KOPT-K1 (cell line): ENCODE data around the gene ACSBG1.

Experiments used
- H3K27ac ChIP-seq: fragments of 200-600 bp; sonication (generic); 2 replicates; pipeline ENCODE4 v1.5.1; 2016; ENCODE audit warnings: antibody characterized with exemption, mild to moderate bottlenecking, low read depth, low read length; ENCODE audit not compliant: poor library complexity, severe bottlenecking
- H3K36me3 ChIP-seq: fragments of 200-600 bp; sonication (generic); 2 replicates; pipeline ENCODE4 v1.5.1; 2017; ENCODE audit warnings: antibody characterized with exemption, mild to moderate bottlenecking, low read length, moderate library complexity; ENCODE audit not compliant: insufficient read depth
- H3K9me3 ChIP-seq: fragments of 200-600 bp; sonication (generic); 2 replicates; pipeline ENCODE4 v1.5.1; 2017; ENCODE audit warnings: antibody characterized with exemption, low read length, mild to moderate bottlenecking; ENCODE audit not compliant: insufficient read depth, poor library complexity, severe bottlenecking

ACSBG1 gene, protein sequence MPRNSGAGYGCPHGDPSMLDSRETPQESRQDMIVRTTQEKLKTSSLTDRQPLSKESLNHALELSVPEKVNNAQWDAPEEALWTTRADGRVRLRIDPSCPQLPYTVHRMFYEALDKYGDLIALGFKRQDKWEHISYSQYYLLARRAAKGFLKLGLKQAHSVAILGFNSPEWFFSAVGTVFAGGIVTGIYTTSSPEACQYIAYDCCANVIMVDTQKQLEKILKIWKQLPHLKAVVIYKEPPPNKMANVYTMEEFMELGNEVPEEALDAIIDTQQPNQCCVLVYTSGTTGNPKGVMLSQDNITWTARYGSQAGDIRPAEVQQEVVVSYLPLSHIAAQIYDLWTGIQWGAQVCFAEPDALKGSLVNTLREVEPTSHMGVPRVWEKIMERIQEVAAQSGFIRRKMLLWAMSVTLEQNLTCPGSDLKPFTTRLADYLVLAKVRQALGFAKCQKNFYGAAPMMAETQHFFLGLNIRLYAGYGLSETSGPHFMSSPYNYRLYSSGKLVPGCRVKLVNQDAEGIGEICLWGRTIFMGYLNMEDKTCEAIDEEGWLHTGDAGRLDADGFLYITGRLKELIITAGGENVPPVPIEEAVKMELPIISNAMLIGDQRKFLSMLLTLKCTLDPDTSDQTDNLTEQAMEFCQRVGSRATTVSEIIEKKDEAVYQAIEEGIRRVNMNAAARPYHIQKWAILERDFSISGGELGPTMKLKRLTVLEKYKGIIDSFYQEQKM

DNA sequence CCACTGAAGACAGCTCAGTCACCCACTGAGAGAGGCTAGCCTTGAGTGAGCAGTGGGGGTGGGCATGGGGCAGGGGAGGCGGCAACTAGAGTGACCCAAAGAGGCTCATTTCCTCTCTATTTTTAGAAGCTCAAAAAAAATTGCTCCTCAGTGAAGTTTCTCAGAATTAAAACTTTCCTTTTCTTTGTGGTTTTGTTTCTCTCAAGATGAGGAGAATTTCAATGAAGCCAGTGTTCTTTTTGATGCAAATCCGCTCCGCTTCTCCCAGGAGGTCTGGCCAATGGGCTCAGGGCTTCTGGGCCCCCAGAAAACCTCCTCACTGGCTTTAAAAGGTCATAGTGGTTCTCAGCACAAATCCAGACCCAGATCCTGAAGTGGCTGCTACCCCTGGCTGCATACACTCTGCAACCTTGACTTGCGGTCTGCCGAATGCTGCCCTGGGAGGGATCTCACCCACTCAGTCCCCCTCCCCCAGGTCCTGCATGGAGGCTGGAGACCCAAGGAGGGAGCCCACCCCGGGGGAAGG is at the start of gene ACSBG1:
ACSBG1 (minus strand) TSS at position 51 of the 526 bp plus-strand sequence. CDS start 64 bp downstream, outside the sequence.
- H3K36me3 ChIP-seq, result no peaks in the 10 kb centered on the region
- H3K27ac ChIP-seq, result no peak within 1 kb of the TSS
- H3K9me3 ChIP-seq, result no peaks in the 10 kb centered on the region

DNA sequence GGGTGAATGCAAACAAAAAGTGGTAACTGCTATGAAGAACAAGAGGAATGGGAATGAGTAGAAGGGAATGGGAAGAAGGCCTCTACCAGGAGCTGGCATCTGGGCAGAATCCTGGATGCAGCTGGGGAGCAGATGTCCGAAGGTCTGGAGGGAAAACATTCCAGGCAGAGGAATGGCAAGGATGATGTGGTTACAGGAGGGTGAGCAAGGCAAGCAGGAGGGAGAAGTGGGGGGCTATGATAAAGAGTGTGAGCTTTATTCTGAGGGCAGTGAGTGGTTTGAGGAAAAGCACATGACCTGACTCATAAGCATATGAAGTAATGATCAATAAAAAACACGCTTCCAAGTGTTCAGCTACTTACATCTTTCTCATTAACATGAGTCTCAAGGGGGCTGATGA is 48.0 kb upstream of the ACSBG1 start:
- Histone ChIP-seq H3K27ac (no peak overlapping the region), H3K36me3 (peaks cover 63% of the 10 kb centered on the region), H3K9me3 (no peaks in the 10 kb centered on the region)

DNA sequence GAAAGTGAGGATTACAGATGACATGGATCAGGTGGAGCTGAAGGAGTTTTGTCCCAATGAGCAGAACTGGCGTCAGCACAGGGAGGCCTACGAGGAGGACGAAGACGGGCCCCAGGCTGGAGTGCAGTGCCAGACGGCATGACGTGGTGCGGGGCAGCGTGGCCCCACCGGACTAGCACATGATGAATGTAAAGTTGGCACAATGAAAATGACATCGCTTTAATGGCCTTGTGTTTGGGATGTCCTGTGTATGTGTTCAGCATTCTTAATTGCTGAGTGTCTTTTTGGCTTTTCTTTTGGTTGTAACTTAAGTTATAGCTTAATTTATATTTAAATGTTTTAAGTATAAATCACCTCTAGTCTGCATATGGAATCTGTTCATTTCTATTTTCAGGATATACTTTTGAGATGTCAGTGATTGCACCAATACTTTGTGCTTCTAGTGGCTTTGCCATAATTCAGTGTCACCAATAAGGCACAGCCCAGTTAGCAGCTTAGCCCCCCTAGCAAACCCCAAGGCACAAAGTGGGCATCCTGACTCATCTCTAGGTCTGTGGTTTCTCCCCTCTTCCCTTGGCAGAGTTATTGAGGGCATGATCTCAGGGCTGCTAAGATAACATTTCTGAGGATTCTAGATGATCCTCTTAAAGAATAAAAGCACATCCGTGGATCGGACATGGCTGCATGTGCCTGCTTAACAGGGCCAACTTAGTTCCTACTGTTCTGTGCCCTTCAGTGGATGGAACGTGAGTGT is 46.1 kb upstream of the ACSBG1 start:
- Histone ChIP-seq H3K9me3 (no peaks in the 10 kb centered on the region), H3K36me3 (peaks cover 45% of the 10 kb centered on the region), H3K27ac (no peak overlapping the region)

DNA sequence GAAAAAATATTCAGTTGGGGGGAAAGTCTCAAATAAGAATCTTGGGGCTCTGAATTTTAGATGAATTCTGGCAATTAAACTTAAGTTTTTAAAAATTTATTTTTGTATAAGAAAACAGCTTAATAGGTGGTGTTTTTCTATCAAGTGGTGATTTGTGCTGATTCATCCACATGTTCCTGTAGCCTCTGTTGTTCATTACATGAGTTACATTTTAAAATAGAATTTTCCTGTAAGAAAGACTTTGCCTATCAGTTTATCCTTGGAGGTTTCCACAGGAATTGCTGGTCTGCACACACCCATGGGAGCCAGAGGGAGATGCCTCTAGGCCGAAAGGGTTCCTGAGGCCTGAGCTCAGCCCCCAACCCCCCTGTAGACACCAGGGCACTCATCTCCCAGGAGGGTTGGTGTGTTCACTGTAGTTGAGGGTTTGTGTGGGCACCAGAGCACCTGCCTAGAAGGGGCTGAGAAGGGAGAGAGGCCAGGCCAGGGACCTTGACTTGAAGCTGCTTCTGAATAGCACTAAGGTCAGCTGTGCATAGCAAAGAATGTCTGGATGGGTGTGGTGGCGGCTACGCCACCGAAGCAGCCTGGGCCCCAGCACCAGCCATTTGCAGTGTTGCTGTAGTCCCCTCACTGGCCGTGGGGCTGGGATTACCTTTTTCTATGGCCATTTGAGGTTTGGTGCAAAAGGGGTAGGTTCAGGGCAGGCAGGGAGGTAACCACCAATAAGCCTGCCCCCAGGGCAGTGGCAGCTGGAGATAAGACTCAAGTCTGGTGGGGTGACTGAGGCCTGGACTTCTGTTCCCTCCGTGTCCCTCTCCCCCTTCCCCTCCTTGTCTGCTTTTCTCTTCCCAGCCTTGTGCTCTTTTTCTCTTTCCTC is 41.9 kb upstream of the ACSBG1 start:
- peaks cover 4% of the 10 kb centered on the region; the same call in 1 of the 2 replicates for H3K36me3 ChIP-seq
- no peaks in the 10 kb centered on the region for H3K9me3 ChIP-seq
- H3K27ac ChIP-seq, result no peak overlapping the region

DNA sequence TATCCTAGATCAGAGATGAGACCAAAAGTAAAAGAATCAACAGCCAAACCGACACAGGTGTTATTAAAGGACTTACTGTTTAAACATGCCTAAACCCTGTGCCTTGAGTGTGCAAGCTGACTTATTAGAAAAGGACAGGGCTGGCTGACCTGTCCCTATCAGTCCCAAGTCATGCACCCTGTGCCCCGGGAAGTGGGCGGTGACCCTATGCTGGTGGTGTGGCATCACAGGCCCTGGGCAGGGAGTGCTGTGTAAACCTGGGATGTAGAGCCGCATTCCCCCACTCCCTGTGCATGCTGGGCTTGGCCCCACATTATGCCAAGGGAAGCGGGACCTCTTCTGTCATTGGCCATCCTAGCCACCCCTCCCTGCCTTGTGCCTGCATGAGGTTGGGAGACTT is 40.6 kb upstream of the ACSBG1 start:
- Histone ChIP-seq H3K27ac (no peak overlapping the region), H3K36me3 (no peaks in the 10 kb centered on the region; the same call in 1 of the 2 replicates)

DNA sequence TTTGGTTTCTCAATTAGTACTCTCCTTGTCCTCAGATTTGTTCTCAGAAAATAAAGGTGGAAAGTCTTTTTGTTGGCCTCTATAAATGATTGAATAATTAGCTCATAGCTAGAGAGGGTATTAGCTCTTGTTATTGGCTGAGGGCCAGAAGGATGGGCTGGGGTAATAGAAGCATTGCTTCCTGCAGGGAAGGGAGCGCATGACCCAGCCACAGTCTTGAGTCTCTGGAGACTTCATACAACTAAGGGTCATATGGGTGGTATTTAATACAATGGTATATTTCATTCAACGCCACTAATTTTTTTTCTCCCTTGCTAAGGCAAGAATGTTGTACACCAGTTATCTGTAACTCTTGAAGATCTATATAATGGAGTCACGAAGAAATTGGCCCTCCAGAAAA is 38.4 kb upstream of the ACSBG1 start:
- H3K9me3 ChIP-seq, result no peaks in the 10 kb centered on the region
- H3K36me3 ChIP-seq, result no peaks in the 10 kb centered on the region; the same call in 1 of the 2 replicates
- no peak overlapping the region for H3K27ac ChIP-seq

More for the DNA sequence above, 40.6 kb upstream of the ACSBG1 start:
- no peaks in the 10 kb centered on the region for H3K9me3 ChIP-seq

DNA sequence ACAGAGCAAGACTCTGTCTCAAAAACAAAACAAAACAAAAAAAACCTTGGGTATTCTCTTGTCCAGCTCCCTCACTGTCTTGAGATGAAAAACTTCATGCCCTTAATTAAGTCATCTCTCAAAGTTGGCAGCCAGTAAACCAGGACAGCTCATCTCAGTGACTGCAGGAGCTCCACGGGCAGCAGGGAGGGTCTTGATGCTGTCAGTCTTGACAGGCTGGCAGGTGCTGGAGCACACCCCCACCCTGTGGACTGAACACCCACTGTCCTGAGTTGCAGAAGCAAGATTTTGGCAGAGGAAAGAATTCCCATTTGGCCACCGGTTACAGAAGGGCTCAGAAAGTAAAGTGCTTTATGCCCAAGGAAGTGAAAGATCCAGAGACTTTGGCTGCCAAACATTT is 38.0 kb upstream of the ACSBG1 start:
- Histone ChIP-seq H3K36me3 (no peaks in the 10 kb centered on the region), H3K27ac (no peak overlapping the region), H3K9me3 (no peaks in the 10 kb centered on the region)

DNA sequence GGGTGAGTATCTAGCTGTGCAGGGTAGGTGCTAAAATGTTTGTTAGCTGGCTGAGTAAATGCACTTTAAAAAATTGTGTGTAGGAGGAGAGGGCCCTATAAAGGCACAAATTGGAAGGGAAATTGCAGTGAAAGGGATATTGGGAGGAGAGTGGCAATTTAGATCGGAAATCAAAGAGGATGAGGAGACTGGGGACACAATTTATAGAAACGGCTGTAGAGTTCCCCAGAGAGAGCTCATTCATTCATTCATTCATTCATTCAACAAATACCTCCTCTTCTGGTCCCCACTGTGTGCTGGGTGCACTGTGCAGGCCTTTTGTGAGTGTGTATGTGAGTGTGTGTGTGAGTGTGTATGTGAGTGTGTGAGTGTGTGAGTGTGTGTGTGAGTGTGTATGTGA is 32.4 kb upstream of the ACSBG1 start:
- H3K27ac ChIP-seq, result no peak overlapping the region
- H3K36me3 ChIP-seq, result no peaks in the 10 kb centered on the region
- H3K9me3 ChIP-seq, result no peaks in the 10 kb centered on the region

DNA sequence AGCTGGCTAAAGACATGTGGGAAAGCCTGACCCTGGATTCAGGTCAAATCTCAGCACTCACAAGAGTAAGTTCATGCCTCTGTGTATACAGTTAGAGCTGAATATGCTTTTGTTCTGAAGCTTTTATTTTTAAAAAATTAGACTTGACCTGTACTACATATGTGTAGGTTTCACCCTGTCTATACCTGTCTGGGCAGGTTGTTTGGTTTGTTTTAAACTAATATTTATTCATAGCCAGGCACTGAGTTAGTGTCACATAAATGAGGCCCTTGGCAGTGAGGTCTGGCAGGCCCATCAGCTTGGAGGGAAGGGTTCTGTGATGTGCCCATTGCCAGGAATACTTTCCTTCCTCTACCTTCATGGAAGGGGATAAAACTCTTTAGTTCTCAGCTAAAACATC is 31.9 kb upstream of the ACSBG1 start:
- Histone ChIP-seq H3K36me3 (no peaks in the 10 kb centered on the region), H3K9me3 (no peaks in the 10 kb centered on the region), H3K27ac (no peak overlapping the region)

DNA sequence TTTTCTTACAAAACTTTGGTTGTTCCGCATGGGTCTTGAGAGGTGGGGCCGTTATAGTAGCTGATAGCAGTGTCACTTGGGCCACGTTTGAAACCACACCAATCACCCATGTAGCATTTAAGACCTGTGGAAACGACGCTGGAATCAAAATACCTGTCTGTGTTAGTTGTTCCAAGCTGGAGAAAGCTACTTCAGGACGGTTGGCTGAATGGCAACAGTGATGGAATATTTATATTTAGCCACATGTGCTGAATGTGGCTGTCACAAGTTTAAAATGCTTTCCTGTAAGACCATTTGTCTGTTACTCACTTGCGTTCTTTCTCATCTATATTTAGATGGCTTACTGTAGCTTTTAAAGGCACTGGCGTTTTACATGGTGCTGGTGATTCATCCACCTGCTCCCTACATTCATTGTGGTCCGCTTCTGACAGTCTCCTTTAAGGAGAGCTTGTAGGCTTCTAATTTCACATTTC is 31.4 kb upstream of the ACSBG1 start:
- Histone ChIP-seq H3K36me3 (no peaks in the 10 kb centered on the region), H3K27ac (no peak overlapping the region), H3K9me3 (no peaks in the 10 kb centered on the region)

DNA sequence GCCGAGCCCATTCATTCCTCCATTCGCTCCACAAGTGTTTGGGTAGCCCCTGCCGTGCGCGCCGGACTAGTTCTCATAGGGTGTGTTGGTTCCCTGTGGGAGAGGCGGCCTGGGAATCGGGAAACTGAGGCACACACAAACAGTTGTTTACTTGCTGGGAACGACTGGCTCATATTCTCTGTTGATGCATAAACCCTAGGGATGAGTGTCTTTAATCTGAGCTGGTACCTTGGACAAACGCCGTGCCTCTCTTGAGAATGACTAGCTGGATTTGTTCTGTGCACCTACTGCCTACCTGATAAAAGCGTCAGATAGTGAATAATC is 30.7 kb upstream of the ACSBG1 start:
- H3K36me3 ChIP-seq, result no peaks in the 10 kb centered on the region
- no peaks in the 10 kb centered on the region for H3K9me3 ChIP-seq
- no peak overlapping the region for H3K27ac ChIP-seq

DNA sequence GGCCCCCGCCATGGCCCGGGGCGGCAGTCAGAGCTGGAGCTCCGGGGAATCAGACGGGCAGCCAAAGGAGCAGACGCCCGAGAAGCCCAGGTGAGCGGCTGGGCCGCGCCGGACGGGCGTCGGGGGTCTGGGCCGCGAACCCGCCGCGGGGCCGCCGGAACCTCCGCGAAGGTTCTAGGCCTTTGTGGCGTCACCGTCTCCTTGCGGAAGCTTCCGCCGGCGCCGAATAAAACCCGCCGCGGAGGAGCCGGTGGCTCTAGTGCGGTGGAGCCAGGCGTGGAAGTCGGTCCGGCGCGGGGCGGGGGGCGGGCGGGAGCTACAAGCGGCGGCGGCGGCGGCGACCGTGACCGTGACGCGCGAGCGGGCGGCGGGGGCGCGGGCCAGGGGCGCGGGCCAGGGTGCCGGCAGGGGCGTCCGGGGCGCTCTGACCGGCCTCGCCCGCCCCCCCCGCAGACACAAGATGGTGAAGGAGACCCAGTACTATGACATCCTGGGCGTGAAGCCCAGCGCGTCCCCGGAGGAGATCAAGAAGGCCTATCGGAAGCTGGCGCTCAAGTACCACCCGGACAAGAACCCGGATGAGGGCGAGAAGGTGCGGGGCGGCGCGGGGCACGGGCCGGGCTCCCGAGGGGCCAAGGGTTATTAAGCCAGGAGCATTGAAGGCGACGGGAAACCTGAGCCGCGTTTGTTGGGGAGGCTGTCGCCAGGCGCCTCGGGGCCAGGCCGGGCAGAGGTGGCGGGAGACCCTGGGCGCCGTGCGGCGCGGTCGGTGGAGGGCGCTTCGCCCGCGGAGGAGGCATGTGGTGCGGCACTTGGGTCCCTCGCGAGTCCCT is 30.2 kb upstream of the ACSBG1 start, which contains the start of gene DNAJA4:
DNAJA4 (plus strand) TSS at position 259 of the 833 bp plus-strand sequence; CDS start at position 461, 202 bp downstream.
- H3K9me3 ChIP-seq, result no peaks in the 10 kb centered on the region
- H3K36me3 ChIP-seq, result no peaks in the 10 kb centered on the region
- no peak within 1 kb of the TSS for H3K27ac ChIP-seq

DNA sequence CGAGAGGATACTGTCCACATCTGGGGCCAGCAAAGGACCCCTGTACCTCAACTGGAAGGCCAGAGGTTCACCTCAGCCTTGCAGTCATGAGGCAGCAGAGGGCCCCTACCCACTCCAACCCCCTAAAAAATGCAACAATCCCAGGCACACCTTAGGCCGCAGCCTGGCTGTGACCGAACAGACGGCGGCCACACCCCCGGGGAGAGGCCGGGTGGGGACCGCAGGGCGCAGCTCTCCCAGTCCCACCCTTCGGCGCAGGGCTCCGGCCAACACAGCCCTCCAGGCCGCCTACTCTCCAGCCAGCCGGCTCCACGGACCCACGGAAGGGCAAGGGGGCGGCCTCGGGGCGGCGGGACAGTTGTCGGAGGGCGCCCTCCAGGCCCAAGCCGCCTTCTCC is 29.5 kb upstream of the ACSBG1 start:
- H3K36me3 ChIP-seq, result no peaks in the 10 kb centered on the region
- no peak overlapping the region for H3K27ac ChIP-seq
- H3K9me3 ChIP-seq, result no peaks in the 10 kb centered on the region
